ENCODE measurements around the gene MYORG. TPM values are rescaled to one million over a fixed set of nuclear protein-coding genes. Genes with fewer than 3 reads are reported as not detected.

MYORG gene
- total and polyA plus RNA-seq, 4 donors: 11.4 to 26.6 (median 19.3) TPM

DNA sequence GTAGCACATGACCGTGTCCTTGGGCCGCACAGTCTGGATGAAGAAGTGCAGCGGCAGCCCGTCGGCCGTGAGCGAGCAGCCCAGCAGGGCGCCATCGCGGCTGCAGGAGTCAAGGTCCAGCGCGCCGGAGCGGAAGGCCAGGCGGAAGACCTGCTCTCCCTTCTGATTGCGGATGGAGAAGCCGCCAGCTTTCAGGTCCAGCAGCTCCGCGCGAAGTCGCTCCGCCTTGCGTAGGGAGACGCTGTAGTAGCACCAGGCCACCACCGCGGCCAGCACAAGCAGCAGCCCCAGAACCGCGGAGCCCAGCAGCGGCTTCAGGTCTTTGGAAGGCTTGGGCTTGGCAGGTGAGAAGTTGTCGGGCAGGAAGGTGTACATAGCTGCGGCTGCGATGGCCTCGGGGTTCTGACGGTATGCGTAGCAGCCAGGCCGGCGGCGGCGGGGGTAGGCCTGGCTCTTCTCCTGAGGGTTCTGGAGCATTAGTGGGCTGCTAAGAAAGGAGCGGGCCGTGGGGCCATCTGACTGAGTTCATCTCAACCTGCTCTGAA is 4.2 kb downstream of the MYORG start:
- Histone ChIP-seq H3K27ac (ENCODE audit: low read depth in 1 of 2, low read length in 2 of 2) (no peak overlapping the region), H3K9me3 (ENCODE audit: control insufficient read depth in 4 of 4, low read length in 3 of 4) (no peaks in the 10 kb centered on the region), H3K36me3 (ENCODE audit: control insufficient read depth in 4 of 4, insufficient read depth in 3 of 4, low read depth in 1 of 4, low read length in 3 of 4) (peaks cover 3 to 11% (median 7%) of the 10 kb centered on the region in 4 donors), H3K27me3 (ENCODE audit: control insufficient read depth in 4 of 4, insufficient read depth in 4 of 4, low read length in 3 of 4) (no peaks in the 10 kb centered on the region), H3K9ac (ENCODE audit: low read depth in 1 of 2, low read length in 2 of 2) (no peak overlapping the region), H3K4me3 (ENCODE audit: low read depth in 1 of 3, low read length in 3 of 3) (no peak overlapping the region), H3K4me1 (ENCODE audit: control insufficient read depth in 4 of 4, insufficient read depth in 4 of 4, low read length in 3 of 4) (peaks cover 8 to 56% (median 41%) of the 10 kb centered on the region in 4 donors)
- no peak for DNase-seq (ENCODE audit: low spot score)
- 86% methylated on average over 41 of the region's 41 CpGs for WGBS
- TF ChIP-seq FOXA2 (IDR thresholded peaks at IDR 0.05): no peak
- TF ChIP-seq HNF4G (IDR thresholded peaks at IDR 0.05): no peak
- no peak for TF ChIP-seq SP1 (IDR thresholded peaks at IDR 0.05)
- no peak for TF ChIP-seq RXRA (IDR thresholded peaks at IDR 0.05)
- TF ChIP-seq NR2F2 (IDR thresholded peaks at IDR 0.05): no peak
- no peak for TF ChIP-seq TAF1 (conservative IDR thresholded peaks at IDR 0.05)
- TF ChIP-seq GABPA (IDR thresholded peaks at IDR 0.05 in 1 of 2, conservative IDR thresholded peaks at IDR 0.05 in 1 of 2): no peak
- no peak for TF ChIP-seq JUND (IDR thresholded peaks at IDR 0.05)
- TF ChIP-seq RAD21 (IDR thresholded peaks at IDR 0.05): no peak

DNA sequence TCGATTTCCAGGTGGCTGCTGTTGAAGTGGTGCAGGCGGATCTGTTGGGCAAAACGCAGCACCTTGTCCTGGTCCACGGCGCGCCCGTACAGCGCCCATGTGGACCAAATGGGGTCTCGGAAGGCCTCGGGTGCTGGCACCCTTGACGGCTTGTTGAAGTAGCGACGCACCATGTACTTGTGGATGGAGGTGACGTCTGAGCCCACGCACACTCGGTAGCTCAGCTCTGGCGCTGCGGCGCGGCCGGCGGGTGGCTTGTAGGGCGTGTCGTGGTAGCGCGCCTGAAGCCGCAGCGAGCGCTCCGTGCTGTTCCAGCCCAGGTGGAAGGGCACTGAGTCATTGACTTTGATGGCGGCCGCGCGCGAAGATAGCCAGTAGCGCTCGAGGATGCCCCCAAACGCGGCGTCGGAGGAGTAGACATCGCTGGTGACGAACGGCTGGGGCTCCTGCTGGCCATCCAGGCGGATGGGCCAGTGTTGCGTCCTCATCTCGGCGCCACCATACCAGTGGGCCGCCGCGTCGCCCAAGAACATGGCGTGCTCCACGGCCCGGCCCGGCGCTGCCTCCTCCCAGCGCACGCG is 4.7 kb downstream of the MYORG start:
- TF ChIP-seq FOXA1 (IDR thresholded peaks at IDR 0.05): no peak
- no peak for TF ChIP-seq NR2F2 (IDR thresholded peaks at IDR 0.05)
- no peak for TF ChIP-seq GABPA (IDR thresholded peaks at IDR 0.05 in 1 of 2, conservative IDR thresholded peaks at IDR 0.05 in 1 of 2)
- TF ChIP-seq, protein P1, sequence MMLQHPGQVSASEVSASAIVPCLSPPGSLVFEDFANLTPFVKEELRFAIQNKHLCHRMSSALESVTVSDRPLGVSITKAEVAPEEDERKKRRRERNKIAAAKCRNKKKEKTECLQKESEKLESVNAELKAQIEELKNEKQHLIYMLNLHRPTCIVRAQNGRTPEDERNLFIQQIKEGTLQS (IDR thresholded peaks at IDR 0.05): no peak
- TF ChIP-seq HNF4G (IDR thresholded peaks at IDR 0.05): no peak
- TF ChIP-seq JUND (IDR thresholded peaks at IDR 0.05): no peak
- TF ChIP-seq, protein P2, sequence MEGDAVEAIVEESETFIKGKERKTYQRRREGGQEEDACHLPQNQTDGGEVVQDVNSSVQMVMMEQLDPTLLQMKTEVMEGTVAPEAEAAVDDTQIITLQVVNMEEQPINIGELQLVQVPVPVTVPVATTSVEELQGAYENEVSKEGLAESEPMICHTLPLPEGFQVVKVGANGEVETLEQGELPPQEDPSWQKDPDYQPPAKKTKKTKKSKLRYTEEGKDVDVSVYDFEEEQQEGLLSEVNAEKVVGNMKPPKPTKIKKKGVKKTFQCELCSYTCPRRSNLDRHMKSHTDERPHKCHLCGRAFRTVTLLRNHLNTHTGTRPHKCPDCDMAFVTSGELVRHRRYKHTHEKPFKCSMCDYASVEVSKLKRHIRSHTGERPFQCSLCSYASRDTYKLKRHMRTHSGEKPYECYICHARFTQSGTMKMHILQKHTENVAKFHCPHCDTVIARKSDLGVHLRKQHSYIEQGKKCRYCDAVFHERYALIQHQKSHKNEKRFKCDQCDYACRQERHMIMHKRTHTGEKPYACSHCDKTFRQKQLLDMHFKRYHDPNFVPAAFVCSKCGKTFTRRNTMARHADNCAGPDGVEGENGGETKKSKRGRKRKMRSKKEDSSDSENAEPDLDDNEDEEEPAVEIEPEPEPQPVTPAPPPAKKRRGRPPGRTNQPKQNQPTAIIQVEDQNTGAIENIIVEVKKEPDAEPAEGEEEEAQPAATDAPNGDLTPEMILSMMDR (IDR thresholded peaks at IDR 0.05; ENCODE audit: low read depth, low read length, missing input control): no peak
- no peak for TF ChIP-seq RAD21 (IDR thresholded peaks at IDR 0.05)
- TF ChIP-seq SP1 (IDR thresholded peaks at IDR 0.05): no peak
- TF ChIP-seq YY1 (IDR thresholded peaks at IDR 0.05): no peak
- Histone ChIP-seq H3K36me3 (ENCODE audit: control insufficient read depth in 4 of 4, insufficient read depth in 3 of 4, low read depth in 1 of 4, low read length in 3 of 4) (peaks cover 3 to 11% (median 7%) of the 10 kb centered on the region in 4 donors), H3K4me3 (ENCODE audit: low read depth in 1 of 3, low read length in 3 of 3) (no peak overlapping the region), H3K4me1 (ENCODE audit: control insufficient read depth in 4 of 4, insufficient read depth in 4 of 4, low read length in 3 of 4) (peaks cover 8 to 52% (median 39%) of the 10 kb centered on the region in 4 donors), H3K9ac (ENCODE audit: low read depth in 1 of 2, low read length in 2 of 2) (no peak overlapping the region), H3K9me3 (ENCODE audit: control insufficient read depth in 4 of 4, low read length in 3 of 4) (no peaks in the 10 kb centered on the region), H3K27ac (ENCODE audit: low read depth in 1 of 2, low read length in 2 of 2) (no peak overlapping the region), H3K27me3 (ENCODE audit: control insufficient read depth in 4 of 4, insufficient read depth in 4 of 4, low read length in 3 of 4) (no peaks in the 10 kb centered on the region)
- 90% methylated on average over 60 of the region's 60 CpGs for WGBS
- DNase-seq (ENCODE audit: low spot score): no peak

DNA sequence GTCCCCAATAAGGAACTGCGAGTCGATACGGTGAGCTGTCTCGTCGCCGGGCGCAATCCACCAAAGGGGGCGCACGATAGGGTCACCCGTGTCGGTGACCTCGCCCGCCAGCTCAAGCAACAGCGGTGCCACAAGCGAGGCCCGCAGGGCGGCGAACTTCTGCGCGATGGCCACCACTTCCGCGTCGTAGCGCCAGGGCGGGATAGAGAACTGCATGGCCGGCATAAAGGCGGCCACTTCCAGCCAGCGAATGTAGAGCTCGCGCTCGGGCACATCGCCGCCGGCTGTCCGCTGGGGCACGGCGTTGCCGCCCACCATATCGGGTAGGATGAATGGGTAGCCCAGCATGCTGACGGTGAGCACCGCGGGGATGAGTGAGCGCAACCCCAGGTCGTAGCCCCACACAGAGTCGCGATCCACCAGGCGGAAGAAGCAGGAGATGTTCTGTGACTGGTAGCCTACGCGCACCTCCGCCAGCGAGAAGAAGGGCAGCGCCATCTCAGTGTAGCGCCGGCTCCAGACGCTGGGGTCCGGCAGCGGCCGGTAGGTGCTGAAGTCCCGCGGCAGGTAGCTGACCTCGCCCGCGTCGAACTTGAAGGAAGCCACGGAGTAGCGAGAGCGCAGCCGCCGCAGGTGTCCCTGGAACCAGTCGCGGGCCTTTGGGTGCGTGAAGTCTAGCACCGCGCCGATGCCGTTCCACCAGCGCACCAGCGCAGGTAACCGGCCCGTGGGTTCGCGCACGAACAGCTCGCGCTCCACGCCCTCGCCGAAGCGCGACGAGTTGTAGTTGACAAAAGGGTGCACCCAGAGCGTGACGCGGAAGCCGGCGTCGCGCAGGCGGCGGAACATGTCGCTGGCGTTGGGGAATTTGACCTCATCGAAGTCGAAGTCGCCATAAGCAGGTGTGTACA is 5.5 kb downstream of the MYORG start:
- no peak for TF ChIP-seq FOXA2 (IDR thresholded peaks at IDR 0.05)
- TF ChIP-seq, protein P2 (IDR thresholded peaks at IDR 0.05; ENCODE audit: low read depth, low read length, missing input control): no peak
- TF ChIP-seq SP1 (IDR thresholded peaks at IDR 0.05): no peak
- no peak for TF ChIP-seq EGR1 (IDR thresholded peaks at IDR 0.05; ENCODE audit: low read depth in 2 of 2)
- no peak for TF ChIP-seq HNF4A (conservative IDR thresholded peaks at IDR 0.05)
- no peak for TF ChIP-seq YY1 (IDR thresholded peaks at IDR 0.05)
- TF ChIP-seq, protein P3, sequence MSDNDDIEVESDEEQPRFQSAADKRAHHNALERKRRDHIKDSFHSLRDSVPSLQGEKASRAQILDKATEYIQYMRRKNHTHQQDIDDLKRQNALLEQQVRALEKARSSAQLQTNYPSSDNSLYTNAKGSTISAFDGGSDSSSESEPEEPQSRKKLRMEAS (IDR thresholded peaks at IDR 0.05): no peak
- TF ChIP-seq NR2F2 (IDR thresholded peaks at IDR 0.05): no peak
- TF ChIP-seq HNF4G (IDR thresholded peaks at IDR 0.05): no peak
- no peak overlapping the region for H3K27ac ChIP-seq (ENCODE audit: low read depth in 1 of 2, low read length in 2 of 2)
- H3K27me3 ChIP-seq (ENCODE audit: control insufficient read depth in 4 of 4, insufficient read depth in 4 of 4, low read length in 3 of 4): no peaks in the 10 kb centered on the region
- DNase-seq (ENCODE audit: low spot score): no peak
- WGBS: 78% methylated on average over 105 of the region's 105 CpGs
- peaks cover 8 to 54% (median 40%) of the 10 kb centered on the region in 4 donors for H3K4me1 ChIP-seq (ENCODE audit: control insufficient read depth in 4 of 4, insufficient read depth in 4 of 4, low read length in 3 of 4)
- H3K9ac ChIP-seq (ENCODE audit: low read depth in 1 of 2, low read length in 2 of 2): no peak overlapping the region
- no peak overlapping the region for H3K4me3 ChIP-seq (ENCODE audit: low read depth in 1 of 3, low read length in 3 of 3)
- peaks cover 3 to 11% (median 7%) of the 10 kb centered on the region in 4 donors for H3K36me3 ChIP-seq (ENCODE audit: control insufficient read depth in 4 of 4, insufficient read depth in 3 of 4, low read depth in 1 of 4, low read length in 3 of 4)
- H3K9me3 ChIP-seq (ENCODE audit: control insufficient read depth in 4 of 4, low read length in 3 of 4): no peaks in the 10 kb centered on the region

All from liver (tissue), 9 donors.